Measurements from ENCODE around the gene EFCAB13.

DNA sequence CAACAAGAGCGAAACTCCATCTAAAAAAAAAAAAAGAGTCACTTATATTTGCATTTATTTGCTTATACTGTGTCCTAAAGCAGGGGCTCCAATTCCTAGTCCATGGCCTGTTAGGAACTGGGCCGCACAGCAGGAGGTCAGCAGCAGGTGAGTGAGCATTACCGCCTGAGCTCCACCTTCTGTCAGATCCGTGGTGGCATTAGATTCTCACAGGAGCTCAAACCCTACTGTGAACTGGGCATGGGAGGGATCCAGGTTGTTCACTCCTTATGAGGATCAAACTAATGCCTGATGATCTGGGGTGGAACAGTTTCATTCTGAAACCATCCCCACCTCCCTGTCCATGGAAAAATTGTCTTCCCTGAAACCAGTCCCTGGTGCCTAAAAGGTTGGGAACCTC lies 45.2 kb upstream of the EFCAB13 start:
- TF ChIP-seq, protein P1, sequence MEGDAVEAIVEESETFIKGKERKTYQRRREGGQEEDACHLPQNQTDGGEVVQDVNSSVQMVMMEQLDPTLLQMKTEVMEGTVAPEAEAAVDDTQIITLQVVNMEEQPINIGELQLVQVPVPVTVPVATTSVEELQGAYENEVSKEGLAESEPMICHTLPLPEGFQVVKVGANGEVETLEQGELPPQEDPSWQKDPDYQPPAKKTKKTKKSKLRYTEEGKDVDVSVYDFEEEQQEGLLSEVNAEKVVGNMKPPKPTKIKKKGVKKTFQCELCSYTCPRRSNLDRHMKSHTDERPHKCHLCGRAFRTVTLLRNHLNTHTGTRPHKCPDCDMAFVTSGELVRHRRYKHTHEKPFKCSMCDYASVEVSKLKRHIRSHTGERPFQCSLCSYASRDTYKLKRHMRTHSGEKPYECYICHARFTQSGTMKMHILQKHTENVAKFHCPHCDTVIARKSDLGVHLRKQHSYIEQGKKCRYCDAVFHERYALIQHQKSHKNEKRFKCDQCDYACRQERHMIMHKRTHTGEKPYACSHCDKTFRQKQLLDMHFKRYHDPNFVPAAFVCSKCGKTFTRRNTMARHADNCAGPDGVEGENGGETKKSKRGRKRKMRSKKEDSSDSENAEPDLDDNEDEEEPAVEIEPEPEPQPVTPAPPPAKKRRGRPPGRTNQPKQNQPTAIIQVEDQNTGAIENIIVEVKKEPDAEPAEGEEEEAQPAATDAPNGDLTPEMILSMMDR (IDR thresholded peaks at IDR 0.05): no peak
- no peak for TF ChIP-seq POLR2AphosphoS5 (IDR thresholded peaks at IDR 0.05)

All from suprapubic skin (tissue), 3 donors.